Measurements from ENCODE around the gene ENG.

DNA sequence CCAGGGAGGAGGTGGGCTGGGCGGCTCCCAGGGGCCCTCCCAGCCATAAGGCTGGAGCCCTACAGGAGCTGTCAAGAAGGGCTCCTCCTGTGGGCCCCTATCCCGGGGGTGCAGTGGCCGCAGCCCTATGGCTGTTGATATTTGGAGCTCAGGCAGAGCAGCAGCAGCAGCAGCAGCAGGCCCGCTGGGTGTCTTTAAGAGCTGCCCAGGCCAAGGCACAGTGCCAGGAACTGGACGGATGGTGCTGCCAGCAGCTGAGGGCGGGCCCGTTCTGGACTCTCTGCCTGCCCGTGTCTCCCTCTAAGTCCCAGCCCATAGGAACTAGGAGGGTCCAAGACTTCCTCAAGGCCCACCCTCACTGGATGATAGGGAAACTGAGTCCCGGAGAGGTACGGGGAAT lies 19.4 kb upstream of the ENG start:
- TF ChIP-seq RAD21 (IDR thresholded peaks at IDR 0.05; ENCODE audit: low read length) (no peak), POLR2A (IDR thresholded peaks at IDR 0.05; ENCODE audit: low read depth, low read length) (no peak), RFX5 (IDR thresholded peaks at IDR 0.05; ENCODE audit: low read depth, low read length) (no peak), CEBPB (IDR thresholded peaks at IDR 0.05; ENCODE audit: low read depth, low read length) (no peak), FOS (IDR thresholded peaks at IDR 0.05; ENCODE audit: low read depth, low read length) (no peak), MAZ (IDR thresholded peaks at IDR 0.05; ENCODE audit: borderline replicate concordance, low read depth, low read length) (no peak), USF2 (IDR thresholded peaks at IDR 0.05; ENCODE audit: low read depth, low read length) (no peak), ELK1 (IDR thresholded peaks at IDR 0.05; ENCODE audit: borderline replicate concordance, low read depth, low read length) (no peak), SMC3 (IDR thresholded peaks at IDR 0.05; ENCODE audit: low read depth, low read length) (no peak), MXI1 (IDR thresholded peaks at IDR 0.05; ENCODE audit: borderline replicate concordance, low read depth, low read length) (no peak)
- TF ChIP-seq, protein P1, sequence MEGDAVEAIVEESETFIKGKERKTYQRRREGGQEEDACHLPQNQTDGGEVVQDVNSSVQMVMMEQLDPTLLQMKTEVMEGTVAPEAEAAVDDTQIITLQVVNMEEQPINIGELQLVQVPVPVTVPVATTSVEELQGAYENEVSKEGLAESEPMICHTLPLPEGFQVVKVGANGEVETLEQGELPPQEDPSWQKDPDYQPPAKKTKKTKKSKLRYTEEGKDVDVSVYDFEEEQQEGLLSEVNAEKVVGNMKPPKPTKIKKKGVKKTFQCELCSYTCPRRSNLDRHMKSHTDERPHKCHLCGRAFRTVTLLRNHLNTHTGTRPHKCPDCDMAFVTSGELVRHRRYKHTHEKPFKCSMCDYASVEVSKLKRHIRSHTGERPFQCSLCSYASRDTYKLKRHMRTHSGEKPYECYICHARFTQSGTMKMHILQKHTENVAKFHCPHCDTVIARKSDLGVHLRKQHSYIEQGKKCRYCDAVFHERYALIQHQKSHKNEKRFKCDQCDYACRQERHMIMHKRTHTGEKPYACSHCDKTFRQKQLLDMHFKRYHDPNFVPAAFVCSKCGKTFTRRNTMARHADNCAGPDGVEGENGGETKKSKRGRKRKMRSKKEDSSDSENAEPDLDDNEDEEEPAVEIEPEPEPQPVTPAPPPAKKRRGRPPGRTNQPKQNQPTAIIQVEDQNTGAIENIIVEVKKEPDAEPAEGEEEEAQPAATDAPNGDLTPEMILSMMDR (conservative IDR thresholded peaks at IDR 0.05; ENCODE audit: low read depth, low read length): no peak
